IMR-90 (cell line): Measurements from ENCODE around the gene PGBD5. TPM values are rescaled to one million over a fixed set of nuclear protein-coding genes. Genes with fewer than 3 reads are reported as not detected.

ENCODE experiments used
- ATAC-seq: fragments of 200-7000 bp; cut with Tn5 transposase; 2 replicates; pipeline ENCODE4 v1.9.1; 2020; ENCODE audit warnings: low read depth, mild to moderate bottlenecking, moderate library complexity
- BruUV-seq: library from RNA; stranded (reverse); fragments of 400-500 nt; replicated peaks from 2 replicates; lab custom pipeline; 2021; lab: Mats Ljungman, UMichigan
- CTCF ChIA-PET: fragments of 300-600 bp; formaldehyde crosslinking; extraction: SDS; loops from one replicate; lab custom pipeline; 2021; ENCODE audit warnings: antibody characterized with exemption; lab: Yijun Ruan, JAX
- POLR2A ChIA-PET: fragments of 300-600 bp; sonication (Branson Sonifier 250); formaldehyde crosslinking; loops from one replicate; lab custom pipeline; 2022; ENCODE audit warnings: antibody characterized with exemption; ENCODE audit not compliant: unreplicated experiment; lab: Charles Lee
- DNase-seq: peaks from one replicate; pipeline ENCODE4 v3.0.0; 2013
- H2AFZ ChIP-seq: replicated peaks from 2 replicates; pipeline ENCODE3; 2013; ENCODE audit warnings: low read length, mild to moderate bottlenecking; ENCODE audit not compliant: poor library complexity
- H2AK5ac ChIP-seq: 2 replicates; pipeline ENCODE4 v1.6.1; 2013; ENCODE audit warnings: low read depth, low read length, inconsistent platforms
- H2AK9ac ChIP-seq: replicated peaks from 2 replicates; pipeline ENCODE3; 2013; ENCODE audit warnings: mild to moderate bottlenecking, low read depth, low read length, moderate library complexity; ENCODE audit not compliant: poor library complexity
- H2BK120ac ChIP-seq: 2 replicates; pipeline ENCODE4 v1.6.1; 2013; ENCODE audit warnings: low read depth, low read length, inconsistent platforms
- H2BK15ac ChIP-seq: 3 replicates; pipeline ENCODE4 v1.6.1; 2013; ENCODE audit warnings: low read depth, low read length, inconsistent platforms
- H2BK20ac ChIP-seq: 2 replicates; pipeline ENCODE4 v1.6.1; 2013; ENCODE audit warnings: low read depth, mild to moderate bottlenecking, inconsistent platforms, low read length, moderate library complexity
- H2BK5ac ChIP-seq: 2 replicates; pipeline ENCODE4 v1.6.1; 2013; ENCODE audit warnings: mild to moderate bottlenecking, low read depth, low read length, inconsistent platforms; ENCODE audit not compliant: poor library complexity, severe bottlenecking
- H3K14ac ChIP-seq: replicated peaks from 2 replicates; pipeline ENCODE4 v1.6.1; 2013; ENCODE audit warnings: low read depth, low read length, inconsistent platforms
- H3K18ac ChIP-seq: 2 replicates; pipeline ENCODE4 v1.6.1; 2013; ENCODE audit warnings: low read depth, low read length, control low read depth
- H3K23ac ChIP-seq: 2 replicates; pipeline ENCODE4 v1.6.1; 2013; ENCODE audit warnings: low read depth, low read length, inconsistent platforms
- H3K27ac ChIP-seq: 2 replicates; pipeline ENCODE4 v1.5.1; 2013; ENCODE audit warnings: mild to moderate bottlenecking, control low read depth, low read length; ENCODE audit not compliant: insufficient read depth
- H3K27me3 ChIP-seq: 2 replicates; pipeline ENCODE4 v1.6.1; 2013; ENCODE audit warnings: low read length; ENCODE audit not compliant: control insufficient read depth, insufficient read depth
- H3K36me3 ChIP-seq: 2 replicates; pipeline ENCODE4 v1.6.1; 2013; ENCODE audit warnings: low read length, mixed read lengths; ENCODE audit not compliant: control insufficient read depth, insufficient read depth
- H3K4ac ChIP-seq: 2 replicates; pipeline ENCODE4 v1.6.1; 2013; ENCODE audit warnings: low read depth, low read length, inconsistent platforms
- H3K4me1 ChIP-seq: 2 replicates; pipeline ENCODE4 v1.6.1; 2013; ENCODE audit warnings: low read length, mixed read lengths; ENCODE audit not compliant: control insufficient read depth, insufficient read depth
- H3K4me2 ChIP-seq: 2 replicates; pipeline ENCODE4 v1.6.1; 2013; ENCODE audit warnings: low read depth, mild to moderate bottlenecking, control low read depth, low read length, moderate library complexity
- H3K4me3 ChIP-seq: 2 replicates; pipeline ENCODE4 v1.5.1; 2013; ENCODE audit warnings: low read depth, mild to moderate bottlenecking, control low read depth, low read length, moderate library complexity; ENCODE audit not compliant: insufficient read depth
- H3K56ac ChIP-seq: 2 replicates; pipeline ENCODE4 v1.6.1; 2013; ENCODE audit warnings: low read length, inconsistent platforms; ENCODE audit not compliant: insufficient read depth; ENCODE audit errors: extremely low read depth
- H3K79me1 ChIP-seq, 2 experiments: 2 replicates each; pipeline ENCODE4 v1.6.1; 2013; ENCODE audit warnings: low read length in 2 of 2, inconsistent platforms in 1 of 2, low read depth in 1 of 2
- H3K9ac ChIP-seq: 2 replicates; pipeline ENCODE4 v1.6.1; 2013; ENCODE audit warnings: low read depth, low read length, control low read depth
- H3K9me1 ChIP-seq: 2 replicates; pipeline ENCODE4 v1.6.1; 2013; ENCODE audit warnings: low read length, inconsistent platforms; ENCODE audit not compliant: insufficient read depth
- H3K9me3 ChIP-seq: 2 replicates; pipeline ENCODE4 v1.6.1; 2013; ENCODE audit warnings: low read length; ENCODE audit not compliant: control insufficient read depth, insufficient read depth
- H4K20me1 ChIP-seq: 2 replicates; pipeline ENCODE4 v1.6.1; 2013; ENCODE audit warnings: low read length, inconsistent platforms; ENCODE audit not compliant: insufficient read depth
- H4K5ac ChIP-seq: 2 replicates; pipeline ENCODE4 v1.6.1; 2013; ENCODE audit warnings: mild to moderate bottlenecking, low read depth, low read length, control low read depth
- H4K8ac ChIP-seq, 2 experiments: 2 replicates each; pipeline ENCODE4 v1.6.1; 2013; ENCODE audit warnings: low read depth in 2 of 2, low read length in 2 of 2, control low read depth in 1 of 2, inconsistent platforms in 1 of 2
- H4K91ac ChIP-seq: 2 replicates; pipeline ENCODE4 v1.6.1; 2013; ENCODE audit warnings: low read depth, low read length, inconsistent platforms; ENCODE audit not compliant: insufficient read depth
- FOS ChIP-seq: fragments of 150-350 bp; IDR thresholded peaks from 2 replicates; pipeline ENCODE4 v1.6.1; 2016; ENCODE audit warnings: low read depth, low read length
- WGBS, 2 experiments: methylation state at CpG; one replicate each; pipeline versions ENCODE4 v1.1.5 to v1.1.7; 2013; ENCODE audit warnings: missing lambda C conversion rate in 2 of 2; ENCODE audit not compliant: insufficient read length in 1 of 2; ENCODE audit errors: extremely low coverage in 2 of 2; 5-methylcytosine and 5-hydroxymethylcytosine counted together
- dilution Hi-C: fragments of 300-500 bp; cut with HindIII; formaldehyde crosslinking; loops from one replicate; pipeline ENCODE4 v1.14.3; 2018; ENCODE audit warnings: low sequenced_read_pairs; ENCODE audit not compliant: unreplicated experiment
- in situ Hi-C: fragments of 300-500 bp; cut with MboI; formaldehyde crosslinking; loops from 3 replicates; pipeline ENCODE4 v1.14.3; 2019; ENCODE audit warnings: low sequenced_read_pairs, inconsistent platforms, mixed read lengths
- intact Hi-C: fragments of 100-400 bp; cut with micrococcal nuclease; formaldehyde crosslinking; loops from 2 replicates; pipeline ENCODE4 v1.10.0; 2022
- polyA plus RNA-seq, 3 experiments: library from polyadenylated mRNA; depleted of rRNA; stranded (reverse); fragments of >200 nt; gene quantifications; 2 replicates each; pipeline ENCODE4 v1.2.3, GENCODE V29; 2012; ENCODE audit warnings: low replicate concordance in 1 of 3
- total RNA-seq: library from RNA; depleted of rRNA; stranded (reverse); fragments of >200 nt; gene quantifications from 2 replicates; pipeline ENCODE4 v1.2.3, GENCODE V29; 2012
- TF ChIP-seq, protein P1 (sequence below): fragments of 150-350 bp; IDR thresholded peaks from 2 replicates; pipeline ENCODE4 v1.6.1; 2017; ENCODE audit warnings: mild to moderate bottlenecking, antibody characterized with exemption, low read length, low read depth

Gene PGBD5
- total and polyA plus RNA-seq, 2 of the 4 experiments (the other 2 are of a cell fraction): 0.18 to 0.36 TPM

DNA sequence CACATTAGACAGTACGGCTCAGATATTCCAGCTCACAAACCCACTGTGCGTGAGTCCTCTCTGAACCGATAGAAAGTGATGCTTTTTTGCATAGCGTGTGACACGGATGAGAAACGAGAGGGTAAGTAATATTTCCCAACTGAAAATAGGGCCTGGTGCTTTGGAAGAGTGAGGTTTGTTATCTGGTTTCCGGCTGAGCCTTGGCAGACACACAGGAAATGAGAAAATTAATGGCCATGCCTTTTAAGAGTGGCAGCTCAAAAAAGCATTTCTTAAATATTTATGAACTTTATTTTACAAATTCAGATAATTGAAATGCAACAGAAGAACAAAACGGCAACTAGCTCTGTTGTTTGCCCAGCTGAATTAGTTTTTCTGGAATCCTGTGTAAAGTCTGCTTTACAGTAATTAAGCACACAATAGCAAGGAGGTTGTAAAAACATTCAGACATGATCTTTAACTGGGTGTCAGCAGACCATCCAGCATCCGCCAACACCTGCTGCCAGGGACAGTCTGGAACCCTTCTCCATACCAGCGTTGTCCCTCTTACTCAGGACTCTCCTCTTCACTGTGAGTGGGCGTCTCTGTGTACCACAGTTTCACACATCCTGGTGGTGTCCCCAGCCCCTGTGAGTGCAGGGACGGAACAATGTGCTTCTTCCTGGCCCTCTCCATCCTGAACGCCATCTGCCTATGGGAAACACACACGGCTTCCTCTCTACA lies 155.4 kb downstream of the PGBD5 start:
- intact Hi-C loops: no loop called here
- 63% methylated on average over 4 of the region's 14 CpGs; no CpG with 5 or more reads in 1 of the 2 experiments for WGBS, 2 experiments
- H2AK5ac ChIP-seq: no peak overlapping the region
- H3K79me1 ChIP-seq: 0 out of 4 replicates have a peak, but pooled peaks cover 5 to 7% of the 10 kb centered on the region in 2 experiments
- no peak overlapping the region for H4K8ac ChIP-seq
- no peak overlapping the region for H3K14ac ChIP-seq
- H2AK9ac ChIP-seq: no peak overlapping the region
- H3K18ac ChIP-seq: no peak overlapping the region
- CTCF ChIA-PET: interaction anchor here (1.7 kb wide), 1 partner anchor 27 kb away, joined by 5 read pairs; no protein-coding TSS in a partner anchor
- H3K4me1 ChIP-seq: peaks cover 3% of the 10 kb centered on the region; the same call in 1 of the 2 replicates
- H4K5ac ChIP-seq: no peak overlapping the region
- TF ChIP-seq, protein P1, sequence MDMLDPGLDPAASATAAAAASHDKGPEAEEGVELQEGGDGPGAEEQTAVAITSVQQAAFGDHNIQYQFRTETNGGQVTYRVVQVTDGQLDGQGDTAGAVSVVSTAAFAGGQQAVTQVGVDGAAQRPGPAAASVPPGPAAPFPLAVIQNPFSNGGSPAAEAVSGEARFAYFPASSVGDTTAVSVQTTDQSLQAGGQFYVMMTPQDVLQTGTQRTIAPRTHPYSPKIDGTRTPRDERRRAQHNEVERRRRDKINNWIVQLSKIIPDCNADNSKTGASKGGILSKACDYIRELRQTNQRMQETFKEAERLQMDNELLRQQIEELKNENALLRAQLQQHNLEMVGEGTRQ: no peak
- no peak for TF ChIP-seq FOS
- no peak overlapping the region for H3K4ac ChIP-seq
- no peak overlapping the region for H3K27ac ChIP-seq
- no peak overlapping the region for H2AFZ ChIP-seq
- no peaks in the 10 kb centered on the region for H3K27me3 ChIP-seq
- no peak overlapping the region for H3K9ac ChIP-seq
- POLR2A ChIA-PET: no interaction called here
- no peak overlapping the region for H2BK120ac ChIP-seq
- dilution Hi-C loops: no loop called here
- ATAC-seq: no peak
- no peak overlapping the region for H4K91ac ChIP-seq
- no peaks in the 10 kb centered on the region for H3K9me1 ChIP-seq
- in situ Hi-C loops: no loop called here
- no peak overlapping the region for H2BK5ac ChIP-seq
- no peak overlapping the region for H2BK20ac ChIP-seq
- no peaks in the 10 kb centered on the region for H4K20me1 ChIP-seq
- DNase-seq: peak; percentile 7
- BruUV-seq: no TSS peak
- H3K56ac ChIP-seq: no peak overlapping the region
- no peak overlapping the region for H2BK15ac ChIP-seq
- H3K36me3 ChIP-seq: peaks cover 30% of the 10 kb centered on the region
- no peaks in the 10 kb centered on the region for H3K9me3 ChIP-seq
- H3K4me2 ChIP-seq: no peak overlapping the region
- H3K23ac ChIP-seq: no peak overlapping the region
- no peak overlapping the region for H3K4me3 ChIP-seq
